ENCODE measurements around the gene MON1B.

- no peak for TF ChIP-seq SIN3A (IDR thresholded peaks at IDR 0.05; ENCODE audit: borderline replicate concordance, insufficient read depth, low read length)
- TF ChIP-seq POLR2AphosphoS5 (IDR thresholded peaks at IDR 0.05; ENCODE audit: low read depth, low read length) = no peak
These were observed 40.1 kb downstream of the MON1B start for GRCh38 chr16:77231047-77231446.
